ENCODE data around the gene RMDN3. TPM values are rescaled to one million over a fixed set of nuclear protein-coding genes. Genes with fewer than 3 reads are reported as not detected.

The RMDN3 gene
- total RNA-seq, 2 experiments from 2014 or later = 29.1 to 30.3 TPM

- intact Hi-C loops (cut with DNase I, micrococcal nuclease) = no loop called here
- no peak for ATAC-seq (ENCODE audit: poor library complexity)
- ChIA-PET CTCF (interaction anchor here (4.4 kb wide), 1 partner anchor 10 kb away, joined by 19 read pairs; no protein-coding TSS in a partner anchor), POLR2A (no interaction called here)
- no peak for DNase-seq
- H3K9me3 Mint-ChIP-seq = no peaks in the 10 kb centered on the region
- Histone ChIP-seq H3K36me3 (ENCODE audit: insufficient read depth, low read length) (peaks cover 60% of the 10 kb centered on the region), H3K27ac (ENCODE audit: low read depth in 1 of 2, low read length in 2 of 2) (no peak overlapping the region), H3K4me3 (ENCODE audit: low read length) (no peak overlapping the region), H3K27me3 (ENCODE audit: control insufficient read depth in 1 of 2, insufficient read depth in 2 of 2, low read length in 2 of 2) (no peaks in the 10 kb centered on the region), H3K4me1 (ENCODE audit: insufficient read depth, low read length) (peaks cover 30% of the 10 kb centered on the region), H3K9me3 (ENCODE audit: control insufficient read depth in 1 of 2, insufficient read depth in 1 of 2, low read length in 2 of 2) (no peaks in the 10 kb centered on the region)
- no peaks in the 10 kb centered on the region for H3K27me3 Mint-ChIP-seq
- TF ChIP-seq CTCF (IDR thresholded peaks at IDR 0.05) = no peak
- no peak overlapping the region for H3K27ac Mint-ChIP-seq
- H3K4me1 Mint-ChIP-seq (ENCODE audit: low read depth) = peaks cover 20% of the 10 kb centered on the region
- no peak overlapping the region for H3K4me3 Mint-ChIP-seq
- H3K36me3 Mint-ChIP-seq (ENCODE audit: low read depth) = peaks cover 58% of the 10 kb centered on the region
Observed at GRCh38 chr15:40772014-40772413, 17.0 kb upstream of the RMDN3 start.

- H3K4me3 Mint-ChIP-seq = no peak overlapping the region
- no peak overlapping the region for H3K27ac Mint-ChIP-seq
- no peak for TF ChIP-seq CTCF (IDR thresholded peaks at IDR 0.05)
- no peaks in the 10 kb centered on the region for H3K27me3 Mint-ChIP-seq
- ATAC-seq (ENCODE audit: poor library complexity) (no peak), DNase-seq (no peak)
- peaks cover 20% of the 10 kb centered on the region for H3K4me1 Mint-ChIP-seq (ENCODE audit: low read depth)
- Histone ChIP-seq H3K4me3 (ENCODE audit: low read length) (no peak overlapping the region), H3K27ac (ENCODE audit: low read depth in 1 of 2, low read length in 2 of 2) (no peak overlapping the region), H3K27me3 (ENCODE audit: control insufficient read depth in 1 of 2, insufficient read depth in 2 of 2, low read length in 2 of 2) (no peaks in the 10 kb centered on the region), H3K36me3 (ENCODE audit: insufficient read depth, low read length) (peaks cover 55% of the 10 kb centered on the region), H3K4me1 (ENCODE audit: insufficient read depth, low read length) (peaks cover 24% of the 10 kb centered on the region), H3K9me3 (ENCODE audit: control insufficient read depth in 1 of 2, insufficient read depth in 1 of 2, low read length in 2 of 2) (no peaks in the 10 kb centered on the region)
- intact Hi-C loops (cut with DNase I, micrococcal nuclease) = no loop called here
- POLR2A ChIA-PET = interaction anchor here (1.2 kb wide), 1 partner anchor 77 kb away, joined by 3 read pairs; the partner anchor contains the start of gene RAD51
- H3K9me3 Mint-ChIP-seq = no peaks in the 10 kb centered on the region
- CTCF ChIA-PET = interaction anchor here (4.4 kb wide), 1 partner anchor 11 kb away, joined by 19 read pairs; no protein-coding TSS in a partner anchor
- peaks cover 51% of the 10 kb centered on the region for H3K36me3 Mint-ChIP-seq (ENCODE audit: low read depth)
Observed at GRCh38 chr15:40771242-40771641, 16.2 kb upstream of the RMDN3 start.

GRCh38 chr15:40770147-40770721 lies 15.2 kb upstream of the RMDN3 start:
- Mint-ChIP-seq H3K9me3 (no peaks in the 10 kb centered on the region), H3K27me3 (no peaks in the 10 kb centered on the region), H3K36me3 (ENCODE audit: low read depth) (peaks cover 46% of the 10 kb centered on the region), H3K4me3 (no peak overlapping the region), H3K27ac (peak overlapping the region; percentile 89), H3K4me1 (ENCODE audit: low read depth) (peaks cover 26% of the 10 kb centered on the region)
- Histone ChIP-seq H3K27me3 (ENCODE audit: control insufficient read depth in 1 of 2, insufficient read depth in 2 of 2, low read length in 2 of 2) (no peaks in the 10 kb centered on the region), H3K4me3 (ENCODE audit: low read length) (no peak overlapping the region), H3K36me3 (ENCODE audit: insufficient read depth, low read length) (peaks cover 45% of the 10 kb centered on the region), H3K4me1 (ENCODE audit: insufficient read depth, low read length) (peaks cover 31% of the 10 kb centered on the region), H3K9me3 (ENCODE audit: control insufficient read depth in 1 of 2, insufficient read depth in 1 of 2, low read length in 2 of 2) (no peaks in the 10 kb centered on the region), H3K27ac (ENCODE audit: low read depth in 1 of 2, low read length in 2 of 2) (peak overlapping the region in 1 of 2 donors; percentile 25)
- no peak for ATAC-seq (ENCODE audit: poor library complexity)
- POLR2A ChIA-PET = interaction anchor here (0.5 to 1.2 kb wide), 5 partner anchors 36 to 774 kb away, joined by 3 to 5 read pairs (median 3); partner anchors contain the start of gene RAD51
- intact Hi-C loops (cut with DNase I, micrococcal nuclease) = no loop called here
- no peak for DNase-seq
- CTCF ChIA-PET = interaction anchor here (4.4 kb wide), 1 partner anchor 12 kb away, joined by 19 read pairs; no protein-coding TSS in a partner anchor
- no peak for TF ChIP-seq CTCF (IDR thresholded peaks at IDR 0.05)

Measured in CD4-positive, alpha-beta T cell (primary cell).